Measurements from ENCODE around the gene NCOR2. TPM values are rescaled to one million over a fixed set of nuclear protein-coding genes. Genes with fewer than 3 reads are reported as not detected.

Gene NCOR2
- total RNA-seq, 1 experiment from 2014 or later = 326 TPM

- TF ChIP-seq AR (CRISPR knock-in tag; IDR thresholded peaks at IDR 0.05) = no peak
- no peak for TF ChIP-seq FOXP4 (CRISPR knock-in tag; IDR thresholded peaks at IDR 0.05)
- TF ChIP-seq E2F1 (CRISPR knock-in tag; IDR thresholded peaks at IDR 0.05) = no peak
- no peak for TF ChIP-seq ZBTB43 (CRISPR knock-in tag; IDR thresholded peaks at IDR 0.05)
- TF ChIP-seq ZNF423 (CRISPR knock-in tag; IDR thresholded peaks at IDR 0.05) = no peak
- TF ChIP-seq SMAD4 (CRISPR knock-in tag; IDR thresholded peaks at IDR 0.05) = no peak
These were observed 24.6 kb upstream of the NCOR2 start (continued) for GRCh38 chr12:124592050-124592449.

GRCh38 chr12:124590447-124590846 is 23.0 kb upstream of the NCOR2 start:
- DNase-seq (ENCODE audit: low spot score) = no peak
- Mint-ChIP-seq H3K4me3 (no peak overlapping the region), H3K27ac (no peak overlapping the region), H3K27me3 (ENCODE audit: low read depth) (no peaks in the 10 kb centered on the region; the same call in 1 of the 2 replicates), H3K4me1 (0 out of 2 replicates have a peak, but pooled peaks cover 5% of the 10 kb centered on the region), H3K36me3 (peaks cover 5% of the 10 kb centered on the region), H3K9me3 (peaks cover 13% of the 10 kb centered on the region)
- TF ChIP-seq FOXJ3 (CRISPR knock-in tag; IDR thresholded peaks at IDR 0.05; ENCODE audit: borderline replicate concordance) (no peak), MLX (CRISPR knock-in tag; IDR thresholded peaks at IDR 0.05) (no peak), HMGXB4 (CRISPR knock-in tag; IDR thresholded peaks at IDR 0.05) (no peak), FOXP1 (CRISPR knock-in tag; IDR thresholded peaks at IDR 0.05; ENCODE audit: borderline replicate concordance) (no peak), MAX (CRISPR knock-in tag; IDR thresholded peaks at IDR 0.05) (no peak), SOX15 (CRISPR knock-in tag; IDR thresholded peaks at IDR 0.05) (no peak), ZNF232 (CRISPR knock-in tag; IDR thresholded peaks at IDR 0.05) (no peak), ZBTB43 (CRISPR knock-in tag; IDR thresholded peaks at IDR 0.05) (no peak), ZNF396 (CRISPR knock-in tag; IDR thresholded peaks at IDR 0.05; ENCODE audit: borderline replicate concordance) (no peak), RELA (CRISPR knock-in tag; IDR thresholded peaks at IDR 0.05; ENCODE audit: borderline replicate concordance) (no peak), HMGA2 (CRISPR knock-in tag; IDR thresholded peaks at IDR 0.05) (no peak)
- no peak for ATAC-seq
- ChIA-PET CTCF (no interaction called here), POLR2A (no interaction called here)

Measured in WTC11 (cell line).